Smooth muscle cell (in vitro differentiated cells): ENCODE measurements around the gene ALOX12. TPM values are rescaled to one million over a fixed set of nuclear protein-coding genes. Genes with fewer than 3 reads are reported as not detected.
A peak's percentile ranks its signal among the peaks of the same experiment; 100 is the strongest.

ENCODE experiments used
- DNase-seq: peaks from one replicate; lab custom pipeline; 2025; ENCODE audit not compliant: unreplicated experiment; lab: John Stamatoyannopoulos, UW
- H2AFZ ChIP-seq: fragments of 200-600 bp; sonication (generic); 2 replicates; pipeline ENCODE4 v1.6.0; 2016; ENCODE audit warnings: antibody characterized with exemption, low read depth, mild to moderate bottlenecking
- H3F3A ChIP-seq: fragments of 200-600 bp; sonication (generic); 2 replicates; pipeline ENCODE4 v1.6.0; 2017; ENCODE audit warnings: antibody characterized with exemption, low read depth
- H3K27ac ChIP-seq: fragments of 200-600 bp; sonication (generic); 2 replicates; pipeline ENCODE4 v1.5.1; 2016; ENCODE audit warnings: low read depth, mild to moderate bottlenecking
- H3K27me3 ChIP-seq: fragments of 200-600 bp; sonication (generic); 2 replicates; pipeline ENCODE4 v1.6.1; 2016; ENCODE audit warnings: low read depth, mild to moderate bottlenecking
- H3K36me3 ChIP-seq: fragments of 200-600 bp; sonication (generic); 2 replicates; pipeline ENCODE4 v1.5.1; 2016; ENCODE audit warnings: low read depth
- H3K4me1 ChIP-seq: fragments of 200-600 bp; sonication (generic); 2 replicates; pipeline ENCODE4 v1.5.1; 2016; ENCODE audit warnings: low read depth
- H3K4me2 ChIP-seq: fragments of 200-600 bp; sonication (generic); 2 replicates; pipeline ENCODE4 v1.6.0; 2016; ENCODE audit warnings: mild to moderate bottlenecking
- H3K4me3 ChIP-seq: fragments of 200-600 bp; sonication (generic); 2 replicates; pipeline ENCODE4 v1.5.1; 2016; ENCODE audit warnings: mild to moderate bottlenecking
- H3K79me2 ChIP-seq: fragments of 200-600 bp; sonication (generic); 2 replicates; pipeline ENCODE4 v1.6.0; 2016; ENCODE audit warnings: low read depth, mild to moderate bottlenecking
- H3K9ac ChIP-seq: fragments of 200-600 bp; sonication (generic); 2 replicates; pipeline ENCODE4 v1.6.0; 2016; ENCODE audit warnings: low read depth
- H3K9me3 ChIP-seq: fragments of 200-600 bp; sonication (generic); replicated peaks from 2 replicates; pipeline ENCODE4 v1.5.1; 2016; ENCODE audit warnings: low read depth
- H4K20me1 ChIP-seq: fragments of 200-600 bp; sonication (generic); 2 replicates; pipeline ENCODE4 v1.6.0; 2016; ENCODE audit warnings: low read depth
- WGBS: methylation state at CpG from one replicate; pipeline ENCODE4 v1.1.7; 2016; ENCODE audit warnings: low lambda C conversion rate; 5-methylcytosine and 5-hydroxymethylcytosine counted together
- polyA plus RNA-seq: library from polyadenylated mRNA; unstranded; fragments of >200 nt; fragmentation: Nextera tagmentation; extraction: Ambion mirVana; gene quantifications from 2 replicates; pipeline ENCODE4 v1.2.1, GENCODE V29; 2016
- total RNA-seq: library from RNA; depleted of rRNA; stranded (reverse); fragments of >200 nt; gene quantifications from 2 replicates; pipeline ENCODE4 v1.2.3, GENCODE V29; 2014
- TF ChIP-seq, protein P1 (sequence below): fragments of 200-600 bp; sonication (generic); IDR thresholded peaks from 2 replicates; pipeline ENCODE4 v1.5.1; 2017; ENCODE audit warnings: borderline replicate concordance, mild to moderate bottlenecking, antibody characterized with exemption; ENCODE audit not compliant: insufficient read depth, poor library complexity, severe bottlenecking

The ALOX12 gene
- total and polyA plus RNA-seq, 2 experiments from 2014 or later, result 0.35 TPM; not detected in 1

DNA sequence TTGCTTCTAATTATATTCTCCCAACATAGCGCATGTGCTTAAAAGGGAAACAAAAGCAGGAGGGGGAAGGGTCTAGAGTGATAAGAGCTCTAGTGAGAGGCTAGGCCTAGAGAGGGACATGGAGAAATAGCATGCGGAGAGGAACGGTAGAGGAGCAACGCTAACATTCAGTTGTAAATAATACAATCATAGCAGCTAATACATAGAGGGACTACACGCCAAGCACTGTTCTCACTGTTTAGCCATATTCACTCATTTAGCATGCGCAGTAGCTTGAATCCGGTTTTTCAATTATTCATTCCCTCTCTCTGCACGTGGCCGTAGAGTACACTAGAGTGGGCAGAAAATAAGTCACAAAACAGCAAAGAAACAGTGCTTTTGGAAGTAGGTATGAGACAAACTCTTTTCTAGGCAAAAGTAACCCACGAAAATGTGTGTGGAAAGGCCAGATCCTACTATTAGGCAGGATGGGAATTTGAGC lies 1.7 kb upstream of the ALOX12 start:
- no peaks in the 10 kb centered on the region for H3K9me3 ChIP-seq
- peaks cover 8% of the 10 kb centered on the region for H3K4me1 ChIP-seq
- no peak for DNase-seq
- H3K27ac ChIP-seq, result no peak overlapping the region
- no peaks in the 10 kb centered on the region for H3K27me3 ChIP-seq
- H2AFZ ChIP-seq, result no peak overlapping the region
- no peaks in the 10 kb centered on the region for H3K79me2 ChIP-seq
- no peak overlapping the region for H3K4me3 ChIP-seq
- WGBS, result 91% methylated on average over 10 of the region's 10 CpGs
- no peak overlapping the region for H3K9ac ChIP-seq
- TF ChIP-seq, protein P1, sequence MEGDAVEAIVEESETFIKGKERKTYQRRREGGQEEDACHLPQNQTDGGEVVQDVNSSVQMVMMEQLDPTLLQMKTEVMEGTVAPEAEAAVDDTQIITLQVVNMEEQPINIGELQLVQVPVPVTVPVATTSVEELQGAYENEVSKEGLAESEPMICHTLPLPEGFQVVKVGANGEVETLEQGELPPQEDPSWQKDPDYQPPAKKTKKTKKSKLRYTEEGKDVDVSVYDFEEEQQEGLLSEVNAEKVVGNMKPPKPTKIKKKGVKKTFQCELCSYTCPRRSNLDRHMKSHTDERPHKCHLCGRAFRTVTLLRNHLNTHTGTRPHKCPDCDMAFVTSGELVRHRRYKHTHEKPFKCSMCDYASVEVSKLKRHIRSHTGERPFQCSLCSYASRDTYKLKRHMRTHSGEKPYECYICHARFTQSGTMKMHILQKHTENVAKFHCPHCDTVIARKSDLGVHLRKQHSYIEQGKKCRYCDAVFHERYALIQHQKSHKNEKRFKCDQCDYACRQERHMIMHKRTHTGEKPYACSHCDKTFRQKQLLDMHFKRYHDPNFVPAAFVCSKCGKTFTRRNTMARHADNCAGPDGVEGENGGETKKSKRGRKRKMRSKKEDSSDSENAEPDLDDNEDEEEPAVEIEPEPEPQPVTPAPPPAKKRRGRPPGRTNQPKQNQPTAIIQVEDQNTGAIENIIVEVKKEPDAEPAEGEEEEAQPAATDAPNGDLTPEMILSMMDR, result no peak
- H3K36me3 ChIP-seq, result no peaks in the 10 kb centered on the region
- H3K4me2 ChIP-seq, result no peak overlapping the region
- no peaks in the 10 kb centered on the region for H4K20me1 ChIP-seq
- H3F3A ChIP-seq, result peaks cover 4% of the 10 kb centered on the region

DNA sequence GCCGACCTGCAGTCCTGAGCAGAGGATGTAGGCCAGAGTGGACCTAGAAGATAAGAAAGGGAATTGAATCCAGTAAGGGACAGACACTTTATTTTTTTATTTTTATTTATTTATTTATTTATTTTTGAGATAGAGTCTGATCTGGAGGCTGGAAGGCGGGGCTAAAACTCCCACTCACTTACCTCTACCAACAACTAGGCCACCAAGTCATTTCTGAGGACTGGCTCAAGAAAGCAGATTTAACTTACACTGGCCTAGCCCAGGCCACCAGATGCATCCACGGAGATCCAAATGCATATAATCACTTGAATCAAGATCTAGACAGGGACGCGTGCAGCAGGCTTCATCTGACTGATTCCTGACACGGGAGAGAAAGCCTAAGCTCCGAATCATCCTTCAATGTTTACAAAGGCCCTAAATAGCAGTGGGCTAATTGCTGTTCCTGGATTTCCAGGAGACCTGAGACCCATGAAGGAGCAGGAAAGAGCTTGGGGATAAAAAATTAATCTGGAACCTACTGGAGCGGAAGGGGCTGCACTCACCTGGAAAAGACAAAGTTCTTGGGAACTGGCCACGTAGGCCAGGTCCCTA lies 1.1 kb upstream of the ALOX12 start:
- H3F3A ChIP-seq, result peaks cover 4% of the 10 kb centered on the region
- H3K27me3 ChIP-seq, result no peaks in the 10 kb centered on the region
- H2AFZ ChIP-seq, result no peak overlapping the region
- H3K9me3 ChIP-seq, result no peaks in the 10 kb centered on the region
- 65% methylated on average over 9 of the region's 9 CpGs for WGBS
- peak overlapping the region; percentile 91 for H3K4me2 ChIP-seq
- H3K79me2 ChIP-seq, result no peaks in the 10 kb centered on the region
- no peak overlapping the region for H3K4me3 ChIP-seq
- H3K36me3 ChIP-seq, result no peaks in the 10 kb centered on the region
- no peak overlapping the region for H3K27ac ChIP-seq
- peaks cover 8% of the 10 kb centered on the region for H3K4me1 ChIP-seq
- DNase-seq, result no peak
- peaks cover 2% of the 10 kb centered on the region for H4K20me1 ChIP-seq
- TF ChIP-seq, protein P1, result no peak
- no peak overlapping the region for H3K9ac ChIP-seq

- Histone ChIP-seq H4K20me1 (peaks cover 10% of the 10 kb centered on the region), H3K27me3 (no peaks in the 10 kb centered on the region), H3K27ac (no peak overlapping the region), H2AFZ (no peak overlapping the region), H3K4me1 (peaks cover 8% of the 10 kb centered on the region), H3K4me3 (peak overlapping the region; percentile 42), H3F3A (peaks cover 4% of the 10 kb centered on the region), H3K9ac (no peak overlapping the region), H3K4me2 (peak overlapping the region; percentile 91), H3K79me2 (no peaks in the 10 kb centered on the region), H3K9me3 (no peaks in the 10 kb centered on the region), H3K36me3 (no peaks in the 10 kb centered on the region)
- WGBS, result 72% methylated on average over 43 of the region's 58 CpGs
- no peak for DNase-seq
- TF ChIP-seq, protein P1, result no peak
Measured at GRCh38 chr17:6996256-6997011, 585 bp downstream of the ALOX12 start.

- H3K79me2 ChIP-seq, result no peaks in the 10 kb centered on the region
- no peaks in the 10 kb centered on the region for H3K36me3 ChIP-seq
- H3K4me2 ChIP-seq, result no peak overlapping the region
- no peaks in the 10 kb centered on the region for H3K27me3 ChIP-seq
- H3F3A ChIP-seq, result peaks cover 4% of the 10 kb centered on the region
- 85% methylated on average over 8 of the region's 8 CpGs for WGBS
- H2AFZ ChIP-seq, result no peak overlapping the region
- H3K9me3 ChIP-seq, result no peaks in the 10 kb centered on the region
- H3K4me3 ChIP-seq, result no peak overlapping the region
- TF ChIP-seq, protein P1, result no peak
- no peak for DNase-seq
- H3K9ac ChIP-seq, result no peak overlapping the region
- peaks cover 10% of the 10 kb centered on the region for H4K20me1 ChIP-seq
- peaks cover 8% of the 10 kb centered on the region for H3K4me1 ChIP-seq
- H3K27ac ChIP-seq, result no peak overlapping the region
Measured at GRCh38 chr17:6997171-6997570, 1.3 kb downstream of the ALOX12 start.
